H9 (cell line): ENCODE results near the gene TIAL1. TPM values are rescaled to one million over a fixed set of nuclear protein-coding genes. Genes with fewer than 3 reads are reported as not detected.

Source experiments
- DNase-seq: peaks from one replicate; pipeline ENCODE4 v3.0.0-alpha.2; 2017
- H2AFZ ChIP-seq: one replicate; pipeline ENCODE4 v1.6.1; 2013; ENCODE audit warnings: mild to moderate bottlenecking, low read length, control low read depth, moderate library complexity
- H2AK5ac ChIP-seq: 2 replicates; pipeline ENCODE4 v1.6.1; 2013; ENCODE audit warnings: low read length, control low read depth, mixed read lengths; ENCODE audit not compliant: insufficient read length
- H2BK120ac ChIP-seq: one replicate; pipeline ENCODE4 v1.6.1; 2013; ENCODE audit warnings: low read depth, mild to moderate bottlenecking, low read length, control low read depth, inconsistent platforms; ENCODE audit not compliant: poor library complexity, severe bottlenecking
- H2BK12ac ChIP-seq: 2 replicates; pipeline ENCODE4 v1.6.1; 2013; ENCODE audit warnings: low read length, control low read depth, mixed read lengths, low read depth; ENCODE audit not compliant: insufficient read length
- H2BK15ac ChIP-seq: 2 replicates; pipeline ENCODE4 v1.6.1; 2013; ENCODE audit warnings: low read depth, low read length, control low read depth
- H2BK20ac ChIP-seq: one replicate; pipeline ENCODE4 v1.6.1; 2013; ENCODE audit warnings: low read depth, mild to moderate bottlenecking, low read length, control low read depth, inconsistent platforms; ENCODE audit not compliant: poor library complexity, severe bottlenecking
- H2BK5ac ChIP-seq: 2 replicates; pipeline ENCODE4 v1.6.1; 2013; ENCODE audit warnings: low read length, control low read depth, mixed read lengths; ENCODE audit not compliant: insufficient read length
- H3K14ac ChIP-seq: 2 replicates; pipeline ENCODE4 v1.6.1; 2013; ENCODE audit warnings: low read length, control low read depth; ENCODE audit not compliant: insufficient read depth
- H3K18ac ChIP-seq: 2 replicates; pipeline ENCODE4 v1.6.1; 2013; ENCODE audit warnings: low read depth, mild to moderate bottlenecking, mixed read lengths, low read length, control low read depth; ENCODE audit not compliant: insufficient read length
- H3K23ac ChIP-seq: 2 replicates; pipeline ENCODE4 v1.6.1; 2013; ENCODE audit warnings: low read length, control low read depth, mixed read lengths, low read depth; ENCODE audit not compliant: insufficient read length
- H3K23me2 ChIP-seq: 2 replicates; pipeline ENCODE4 v1.6.1; 2013; ENCODE audit warnings: low read depth, mild to moderate bottlenecking, mixed read lengths, low read length, control low read depth; ENCODE audit not compliant: insufficient read length, poor library complexity, severe bottlenecking
- H3K27ac ChIP-seq: 2 replicates; pipeline ENCODE4 v1.5.1; 2013; ENCODE audit warnings: low read length, control low read depth, mixed read lengths, low read depth; ENCODE audit not compliant: insufficient read length
- H3K27me3 ChIP-seq: 2 replicates; pipeline ENCODE4 v1.6.1; 2013; ENCODE audit warnings: low read length, control low read depth, inconsistent platforms; ENCODE audit not compliant: insufficient read depth
- H3K4ac ChIP-seq: 2 replicates; pipeline ENCODE4 v1.6.1; 2013; ENCODE audit warnings: low read depth, mild to moderate bottlenecking, control low read depth, inconsistent platforms, low read length, moderate library complexity
- H3K4me1 ChIP-seq: 2 replicates; pipeline ENCODE4 v1.6.1; 2013; ENCODE audit warnings: low read length, control low read depth, inconsistent platforms; ENCODE audit not compliant: insufficient read depth
- H3K4me2 ChIP-seq: 2 replicates; pipeline ENCODE4 v1.6.1; 2013; ENCODE audit warnings: low read length, control low read depth, mixed read lengths; ENCODE audit not compliant: insufficient read length, insufficient read depth
- H3K56ac ChIP-seq: 2 replicates; pipeline ENCODE4 v1.6.1; 2013; ENCODE audit warnings: low read depth, mild to moderate bottlenecking, mixed read lengths, low read length, control low read depth; ENCODE audit not compliant: insufficient read length
- H3K79me1 ChIP-seq: 2 replicates; pipeline ENCODE4 v1.6.1; 2013; ENCODE audit warnings: low read depth, mild to moderate bottlenecking, moderate library complexity, low read length, control low read depth, inconsistent platforms; ENCODE audit not compliant: insufficient read depth, poor library complexity, severe bottlenecking
- H3K79me2 ChIP-seq: 2 replicates; pipeline ENCODE4 v1.6.1; 2013; ENCODE audit warnings: low read length, control low read depth, inconsistent platforms; ENCODE audit not compliant: insufficient read depth
- H3K9ac ChIP-seq: 2 replicates; pipeline ENCODE4 v1.6.1; 2013; ENCODE audit warnings: low read length, control low read depth, mixed read lengths; ENCODE audit not compliant: insufficient read length; ENCODE audit errors: extremely low read depth
- H3K9me3 ChIP-seq: one replicate; pipeline ENCODE4 v1.6.1; 2013; ENCODE audit warnings: low read depth, low read length, inconsistent platforms; ENCODE audit not compliant: control insufficient read depth
- H3T11ph ChIP-seq: one replicate; pipeline ENCODE4 v1.6.1; 2013; ENCODE audit warnings: mild to moderate bottlenecking, low read length, control low read depth, inconsistent platforms
- H4K20me1 ChIP-seq: one replicate; pipeline ENCODE4 v1.6.1; 2013; ENCODE audit not compliant: control insufficient read depth, insufficient read length, insufficient read depth
- H4K5ac ChIP-seq: 2 replicates; pipeline ENCODE4 v1.6.1; 2013; ENCODE audit warnings: low read depth, mild to moderate bottlenecking, mixed read lengths, low read length, control low read depth; ENCODE audit not compliant: insufficient read length
- H4K8ac ChIP-seq: replicated peaks from 2 replicates; pipeline ENCODE4 v1.6.1; 2013; ENCODE audit warnings: low read length, control low read depth, mixed read lengths, low read depth; ENCODE audit not compliant: insufficient read length
- H4K91ac ChIP-seq: 2 replicates; pipeline ENCODE4 v1.6.1; 2013; ENCODE audit warnings: low read depth, mild to moderate bottlenecking, moderate library complexity, mixed read lengths, low read length, control low read depth; ENCODE audit not compliant: insufficient read length
- H3K27ac Mint-ChIP-seq, 3 experiments: 2 replicates in 2 of 3; 3 replicates in 1 of 3; pipeline ENCODE4 v1.8.0; 2020 to 2021; ENCODE audit warnings: mixed read lengths in 3 of 3, mild to moderate bottlenecking in 1 of 3, moderate library complexity in 1 of 3
- H3K27me3 Mint-ChIP-seq: 2 replicates; pipeline ENCODE4 v1.8.0; 2021; ENCODE audit warnings: low read depth, mild to moderate bottlenecking, moderate library complexity, mixed read lengths
- H3K36me3 Mint-ChIP-seq, 3 experiments: 2 replicates in 2 of 3; 3 replicates in 1 of 3; pipeline ENCODE4 v1.8.0; 2020 to 2021; ENCODE audit warnings: low read depth in 3 of 3, mixed read lengths in 3 of 3; ENCODE audit not compliant: insufficient read depth in 1 of 3
- H3K4me1 Mint-ChIP-seq, 2 experiments: 2 replicates each; pipeline ENCODE4 v1.8.0; 2020; ENCODE audit warnings: mixed read lengths in 2 of 2
- H3K4me3 Mint-ChIP-seq, 2 experiments: 2 replicates in 1 of 2; 3 replicates in 1 of 2; pipeline ENCODE4 v1.8.0; 2020 to 2021; ENCODE audit warnings: mild to moderate bottlenecking in 2 of 2, mixed read lengths in 2 of 2, moderate library complexity in 1 of 2
- H3K9me3 Mint-ChIP-seq, 2 experiments: 2 replicates in 1 of 2; 3 replicates in 1 of 2; pipeline ENCODE4 v1.8.0; 2020; ENCODE audit warnings: mild to moderate bottlenecking in 2 of 2, mixed read lengths in 2 of 2, moderate library complexity in 1 of 2
- CTCF ChIP-seq: fragments of 200-600 bp; sonication (generic); conservative IDR thresholded peaks from 3 replicates; pipeline ENCODE4 v1.8.0; 2021; ENCODE audit warnings: antibody characterized with exemption, mild to moderate bottlenecking
- WGBS: extraction: QIAGEN DNeasy Blood & Tissue Kit; methylation state at CpG from one replicate; pipeline ENCODE4 v1.1.7; 2013; ENCODE audit warnings: missing lambda C conversion rate, low lambda C conversion rate, mixed read lengths; ENCODE audit not compliant: insufficient read length; ENCODE audit errors: extremely low coverage; 5-methylcytosine and 5-hydroxymethylcytosine counted together
- total RNA-seq: library from RNA; stranded (reverse); gene quantifications from 2 replicates; pipeline ENCODE4 v1.2.1, GENCODE V29; 2021

Gene TIAL1
- total RNA-seq, 1 experiment from 2014 or later = 146 TPM

GRCh38 chr10:119609516-119609915 lies 12.8 kb upstream of the TIAL1 start:
- H3K4me1 ChIP-seq = no peaks in the 10 kb centered on the region
- no peaks in the 10 kb centered on the region for H3K9me3 ChIP-seq
- no peak overlapping the region for H3K23ac ChIP-seq
- H2BK5ac ChIP-seq = no peak overlapping the region
- no peak overlapping the region for H3K27ac Mint-ChIP-seq
- H3K23me2 ChIP-seq = no peaks in the 10 kb centered on the region
- H3K4me1 Mint-ChIP-seq = peaks cover 2 to 6% of the 10 kb centered on the region in 2 experiments
- DNase-seq = no peak
- no peak overlapping the region for H2BK20ac ChIP-seq
- H3K4me3 Mint-ChIP-seq = no peak overlapping the region
- H3K27me3 Mint-ChIP-seq = peaks cover 5% of the 10 kb centered on the region
- WGBS = no CpG with 5 or more reads among the region's 4 CpGs
- no peak overlapping the region for H2BK15ac ChIP-seq
- H4K5ac ChIP-seq = no peak overlapping the region
- H4K8ac ChIP-seq = no peak overlapping the region
- no peak overlapping the region for H3K27ac ChIP-seq
- H3K79me2 ChIP-seq = no peaks in the 10 kb centered on the region
- no peak overlapping the region for H2BK120ac ChIP-seq
- no peak for TF ChIP-seq CTCF
- H3K36me3 Mint-ChIP-seq = 0 out of 7 replicates have a peak, but pooled peaks cover 0 to 3% (median 3%) of the 10 kb centered on the region in 3 experiments
- no peak overlapping the region for H3K18ac ChIP-seq
- no peaks in the 10 kb centered on the region for H3K27me3 ChIP-seq
- H3K56ac ChIP-seq = no peak overlapping the region
- no peak overlapping the region for H3K4ac ChIP-seq
- H3K14ac ChIP-seq = no peak overlapping the region
- no peak overlapping the region for H2AK5ac ChIP-seq
- H4K20me1 ChIP-seq = no peaks in the 10 kb centered on the region
- peaks cover 3 to 9% of the 10 kb centered on the region in 2 experiments for H3K9me3 Mint-ChIP-seq
- no peak overlapping the region for H3K9ac ChIP-seq
- no peaks in the 10 kb centered on the region for H3K79me1 ChIP-seq
- H3T11ph ChIP-seq = no peak overlapping the region
- H2BK12ac ChIP-seq = no peak overlapping the region
- no peak overlapping the region for H2AFZ ChIP-seq
- H3K4me2 ChIP-seq = no peak overlapping the region
- H4K91ac ChIP-seq = no peak overlapping the region
